HepG2 (cell line): ENCODE results near the gene PTPA. TPM values are rescaled to one million over a fixed set of nuclear protein-coding genes. Genes with fewer than 3 reads are reported as not detected.

Experiments
- DZIP1 ChIP-seq: sonication (generic); formaldehyde crosslinking; IDR thresholded peaks from 2 replicates; pipeline ENCODE4 v1.5.0; 2020; ENCODE audit warnings: mild to moderate bottlenecking, missing genetic modification reagents
- FOXK2 ChIP-seq: fragments of 450-650 bp; IDR thresholded peaks from 2 replicates; pipeline ENCODE4 v1.6.1; 2016
- HNRNPLL ChIP-seq: fragments of 200-400 bp; formaldehyde crosslinking; IDR thresholded peaks from 2 replicates; pipeline ENCODE4 v1.6.1; 2017; ENCODE audit warnings: mild to moderate bottlenecking, low read depth, low read length; ENCODE audit not compliant: poor library complexity, severe bottlenecking
- MEIS2 ChIP-seq: sonication (generic); formaldehyde crosslinking; IDR thresholded peaks from 2 replicates; pipeline ENCODE4 v1.9.0; 2021; ENCODE audit warnings: mild to moderate bottlenecking, missing genetic modification reagents
- MLXIP ChIP-seq: sonication (generic); formaldehyde crosslinking; IDR thresholded peaks from 2 replicates; pipeline ENCODE4 v1.9.0; 2021; ENCODE audit warnings: missing genetic modification reagents, borderline replicate concordance
- NFKB2 ChIP-seq: sonication (generic); formaldehyde crosslinking; IDR thresholded peaks from 2 replicates; pipeline ENCODE4 v1.4.0; 2020; ENCODE audit warnings: missing genetic modification reagents, borderline replicate concordance
- ONECUT2 ChIP-seq: sonication (generic); formaldehyde crosslinking; IDR thresholded peaks from 2 replicates; pipeline ENCODE4 v1.4.0; 2020; ENCODE audit warnings: missing genetic modification reagents
- PHF21A ChIP-seq: sonication (generic); formaldehyde crosslinking; IDR thresholded peaks from 2 replicates; pipeline ENCODE4 v1.5.0; 2020; ENCODE audit warnings: mild to moderate bottlenecking, missing genetic modification reagents
- PRDM10 ChIP-seq: sonication (generic); formaldehyde crosslinking; IDR thresholded peaks from 2 replicates; pipeline ENCODE4 v1.4.0; 2020; ENCODE audit warnings: low read depth, missing genetic modification reagents
- SMARCE1 ChIP-seq: fragments of 450-650 bp; IDR thresholded peaks from 2 replicates; pipeline ENCODE4 v1.6.1; 2017; ENCODE audit warnings: borderline replicate concordance
- ZGPAT ChIP-seq: IDR thresholded peaks from 2 replicates; pipeline ENCODE4 v1.6.1; 2016; ENCODE audit warnings: mild to moderate bottlenecking
- ZMYM3 ChIP-seq: sonication (generic); formaldehyde crosslinking; IDR thresholded peaks from 2 replicates; pipeline ENCODE4 v1.5.1; 2020; ENCODE audit warnings: mild to moderate bottlenecking, missing genetic modification reagents
- ZNF12 ChIP-seq: sonication (generic); formaldehyde crosslinking; IDR thresholded peaks from 2 replicates; pipeline ENCODE4 v1.5.0; 2020; ENCODE audit warnings: missing genetic modification reagents
- ZNF138 ChIP-seq: sonication (generic); formaldehyde crosslinking; IDR thresholded peaks from 2 replicates; pipeline ENCODE4 v1.5.0; 2020; ENCODE audit warnings: mild to moderate bottlenecking, low read depth, missing genetic modification reagents
- ZNF264 ChIP-seq: sonication (generic); formaldehyde crosslinking; IDR thresholded peaks from 2 replicates; pipeline ENCODE4 v1.4.0; 2020; ENCODE audit warnings: missing genetic modification reagents
- ZNF34 ChIP-seq: sonication (generic); formaldehyde crosslinking; IDR thresholded peaks from 2 replicates; pipeline ENCODE4 v1.4.0; 2020; ENCODE audit warnings: mild to moderate bottlenecking, missing genetic modification reagents, borderline replicate concordance
- ZNF430 ChIP-seq: sonication (generic); formaldehyde crosslinking; IDR thresholded peaks from 2 replicates; pipeline ENCODE4 v1.9.0; 2021; ENCODE audit warnings: mild to moderate bottlenecking, missing genetic modification reagents
- ZNF598 ChIP-seq: sonication (generic); formaldehyde crosslinking; IDR thresholded peaks from 2 replicates; pipeline ENCODE4 v1.5.1; 2020; ENCODE audit warnings: mild to moderate bottlenecking, missing genetic modification reagents, borderline replicate concordance
- ZNF75D ChIP-seq: sonication (generic); formaldehyde crosslinking; IDR thresholded peaks from 2 replicates; pipeline ENCODE4 v1.8.1; 2023; ENCODE audit warnings: missing genetic modification reagents, mild to moderate bottlenecking, borderline replicate concordance
- polyA plus RNA-seq, 8 experiments: library from polyadenylated mRNA; depleted of rRNA in 3 of 8; stranded (reverse) in 7 of 8; unstranded in 1 of 8; fragments of >200 nt; fragmentation: Illumina TruSeq in 4 of 8; extraction: Trizol in 4 of 8; gene quantifications; 2 replicates each; pipeline versions ENCODE4 v1.2.1 to v1.2.3, GENCODE V29; 2011 to 2016; ENCODE audit warnings: low read depth in 4 of 8, missing spikeins in 1 of 8, mixed read lengths in 1 of 8; ENCODE audit not compliant: insufficient read depth in 1 of 8
- total RNA-seq, 5 experiments: library from RNA; depleted of rRNA; stranded (reverse); fragments of >200 nt; fragmentation: Illumina TruSeq; extraction: Trizol; gene quantifications; 2 replicates each; pipeline ENCODE4 v1.2.3, GENCODE V29; 2016; ENCODE audit warnings: low read depth in 1 of 5

The PTPA gene
- total and polyA plus RNA-seq, 2 of the 13 experiments (the other 11 are each of a cell fraction or from before 2014, with no cell fraction given), result 79.3 to 105 TPM

GRCh38 chr9:129110740-129111527 lies at the start of gene PTPA, which contains the start of gene CRAT (continued):
- TF ChIP-seq ZNF12 (no peak), ZNF34 (no peak), ZNF75D (no peak), FOXK2 (no peak), ONECUT2 (CRISPR knock-in tag) (no peak), ZMYM3 (CRISPR knock-in tag) (no peak), DZIP1 (CRISPR knock-in tag) (no peak), ZNF138 (CRISPR knock-in tag) (peak; percentile 64; the same call in 1 of the 2 replicates), HNRNPLL (no peak), MEIS2 (CRISPR knock-in tag) (no peak; the same call in 1 of the 2 replicates), PHF21A (peak; percentile 59), MLXIP (CRISPR knock-in tag) (no peak), SMARCE1 (no peak), ZNF598 (no peak), ZNF264 (no peak), PRDM10 (CRISPR knock-in tag) (no peak), NFKB2 (CRISPR knock-in tag) (no peak), ZNF430 (no peak), ZGPAT (CRISPR knock-in tag) (peak; percentile 36; the same call in 1 of the 2 replicates)
